H1 (cell line): ENCODE results near the gene DAP. TPM values are rescaled to one million over a fixed set of nuclear protein-coding genes. Genes with fewer than 3 reads are reported as not detected.

Experiments used
- SAP30 ChIP-seq: fragments of 300-600 bp; sonication (generic); IDR thresholded peaks from 2 replicates; pipeline ENCODE4 v1.7.1; 2012; ENCODE audit warnings: low read length, moderate library complexity, mild to moderate bottlenecking, inconsistent platforms; ENCODE audit not compliant: insufficient read depth, insufficient replicate concordance
- SIX5 ChIP-seq: IDR thresholded peaks from 2 replicates; pipeline ENCODE4 v1.6.1; 2011; ENCODE audit warnings: mild to moderate bottlenecking, low read depth, low read length
- polyA plus RNA-seq, 7 experiments: library from polyadenylated mRNA; depleted of rRNA in 3 of 7; stranded (reverse) in 5 of 7; unstranded in 2 of 7; fragments of >200 nt in 5 of 7; fragments of 200-250 nt in 2 of 7; gene quantifications; 1 replicate in 5 of 7; 2 replicates in 1 of 7; 4 replicates in 1 of 7; pipeline versions ENCODE4 v1.2.1 to v1.2.3, GENCODE V29; 2011 to 2013; ENCODE audit warnings: missing spikeins in 2 of 7, mixed read lengths in 2 of 7
- total RNA-seq: library from RNA; stranded (reverse); fragmentation: NEBNext Ultra II Directional; extraction: Animal tissue kit (Norgen Biotek cat#: 25700); gene quantifications from 2 replicates; pipeline ENCODE4 v1.2.1, GENCODE V29; 2021
- TF ChIP-seq, protein P1 (sequence below): IDR thresholded peaks from 2 replicates; pipeline ENCODE4 v1.6.1; 2012; ENCODE audit warnings: inconsistent platforms

Gene DAP
- total and polyA plus RNA-seq, 2 of the 8 experiments (the other 6 are each of a cell fraction or from before 2014, with no cell fraction given): 26.2 to 44.4 TPM

DNA sequence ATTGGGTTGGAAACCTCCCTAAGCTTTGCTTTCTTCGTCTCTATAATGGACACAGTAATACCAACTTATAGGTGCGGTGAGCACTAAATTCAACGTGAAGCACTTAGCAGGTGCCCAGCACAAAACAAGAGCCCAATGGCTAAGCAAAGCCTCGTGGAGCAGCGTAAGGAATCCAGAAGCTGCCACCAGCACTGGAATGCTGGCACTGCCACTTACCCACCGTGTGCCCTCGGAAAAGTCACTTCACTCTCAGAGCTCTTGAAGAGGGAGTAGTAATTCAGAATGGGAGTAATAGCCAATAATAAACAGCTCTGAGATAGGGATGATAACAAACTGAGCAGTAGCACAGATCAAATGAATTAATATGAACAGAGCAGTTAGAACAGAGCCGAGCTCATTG lies 16.4 kb downstream of the DAP start (continued):
- TF ChIP-seq, protein P1, sequence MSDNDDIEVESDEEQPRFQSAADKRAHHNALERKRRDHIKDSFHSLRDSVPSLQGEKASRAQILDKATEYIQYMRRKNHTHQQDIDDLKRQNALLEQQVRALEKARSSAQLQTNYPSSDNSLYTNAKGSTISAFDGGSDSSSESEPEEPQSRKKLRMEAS: no peak
- TF ChIP-seq SAP30 (no peak), SIX5 (no peak)
